ENCODE measurements around the gene SMIM13. TPM values are rescaled to one million over a fixed set of nuclear protein-coding genes. Genes with fewer than 3 reads are reported as not detected.
A peak's percentile ranks its signal among the peaks of the same experiment; 100 is the strongest.
"Not testable (repeated sequence)": the region's sequence is repeated elsewhere in the genome, so short reads cannot be mapped to it uniquely, and the experiment has no call there.

The SMIM13 gene
- total and polyA plus RNA-seq, 8 donors: 1.2 to 15.8 (median 3.0) TPM

GRCh38 chr6:11108726-11109125, 15.1 kb downstream of the SMIM13 start:
- Histone ChIP-seq H3K4me3 (no peak overlapping the region), H3K27ac (no peak overlapping the region), H3K9me3 (no peaks in the 10 kb centered on the region), H3K4me1 (peaks cover 0 to 10% (median 4%) of the 10 kb centered on the region in 4 donors), H3K36me3 (no peaks in the 10 kb centered on the region), H3K27me3 (no peaks in the 10 kb centered on the region)
- intact Hi-C loops (cut with DNase I; ENCODE audit: low total_unique reads): no loop called here
- no peak for DNase-seq
- TF ChIP-seq CTCF (IDR thresholded peaks at IDR 0.05) (no peak), EP300 (IDR thresholded peaks at IDR 0.05) (no peak), POLR2AphosphoS5 (IDR thresholded peaks at IDR 0.05) (no peak), POLR2A (IDR thresholded peaks at IDR 0.05) (no peak)

DNA sequence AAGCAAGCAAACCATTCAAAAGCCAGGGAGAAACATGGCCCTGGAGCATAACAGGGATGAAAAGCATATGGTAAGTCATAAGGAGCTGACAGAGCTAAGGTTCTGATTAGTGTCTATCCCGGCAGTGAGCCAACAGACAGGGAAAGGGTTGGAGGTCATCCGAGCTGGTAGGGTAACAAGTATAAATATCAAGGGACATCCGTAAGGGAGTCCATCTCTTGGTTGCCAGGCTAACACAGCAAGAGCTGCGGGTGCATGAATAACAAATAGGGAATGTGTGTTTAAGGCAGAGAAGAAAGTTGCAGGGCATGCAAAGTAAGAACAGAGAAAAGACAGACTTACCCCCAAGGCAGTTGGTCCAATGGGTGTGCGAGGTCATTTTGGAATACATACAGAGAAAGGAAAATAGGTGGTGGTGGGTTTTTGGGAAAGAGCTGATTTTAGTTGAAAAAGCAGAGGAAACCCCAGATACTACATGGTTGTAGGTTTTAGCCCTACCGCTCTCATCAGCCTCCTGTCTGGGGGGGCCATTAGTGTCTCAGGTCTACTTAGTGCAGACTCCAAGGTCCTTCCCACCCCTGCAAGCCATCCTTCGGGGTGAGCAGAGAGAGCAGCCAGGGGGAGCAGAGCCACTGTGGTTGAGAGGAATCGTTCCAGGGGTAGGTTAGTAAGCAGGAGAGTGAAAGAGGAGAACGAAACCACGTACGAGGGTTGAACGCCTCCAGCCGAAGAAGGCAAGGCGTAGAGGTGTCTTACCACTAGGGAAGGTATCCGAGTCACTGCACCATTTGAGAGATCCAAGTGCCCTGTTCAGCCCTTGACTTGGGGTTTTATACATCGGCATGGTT, 17.5 kb downstream of the SMIM13 start, which contains the start of gene ERVFRD-1:
ERVFRD-1 (minus strand) TSS at position 805 of the 848 bp plus-strand sequence. CDS start 6,415 bp downstream, outside the sequence.
- no peaks in the 10 kb centered on the region for H3K27me3 ChIP-seq
- WGBS, 5 donors: 82 to 89% (median 84%) methylated on average over 16 of the region's 16 CpGs
- TF ChIP-seq CTCF (IDR thresholded peaks at IDR 0.05) (no peak), EP300 (IDR thresholded peaks at IDR 0.05) (no peak), POLR2AphosphoS5 (IDR thresholded peaks at IDR 0.05) (no peak), POLR2A (IDR thresholded peaks at IDR 0.05) (no peak)

GRCh38 chr6:11111769-11112437, 18.3 kb downstream of the SMIM13 start:
- Histone ChIP-seq H3K27me3 (no peaks in the 10 kb centered on the region), H3K27ac (no peak overlapping the region), H3K36me3 (no peaks in the 10 kb centered on the region), H3K4me1 (peaks cover 0 to 16% (median 5%) of the 10 kb centered on the region in 4 donors), H3K9me3 (no peaks in the 10 kb centered on the region), H3K4me3 (no peak overlapping the region)
- no peak for TF ChIP-seq CTCF (IDR thresholded peaks at IDR 0.05)
- no peak for TF ChIP-seq POLR2A (IDR thresholded peaks at IDR 0.05)
- TF ChIP-seq POLR2AphosphoS5 (IDR thresholded peaks at IDR 0.05): no peak
- no peak for TF ChIP-seq EP300 (IDR thresholded peaks at IDR 0.05)
- 60 to 67% (median 65%) methylated on average over 9 of the region's 9 CpGs for WGBS, 5 donors
- peak in 1 of 2 donors; percentile 31 for DNase-seq
- intact Hi-C loops (cut with DNase I; ENCODE audit: low total_unique reads): no loop called here

More for the DNA sequence above, 17.5 kb downstream of the SMIM13 start, which contains the start of gene ERVFRD-1:
- Histone ChIP-seq H3K36me3 (no peaks in the 10 kb centered on the region), H3K27ac (no peak within 1 kb of the TSS), H3K9me3 (no peaks in the 10 kb centered on the region), H3K4me3 (no peak within 1 kb of the TSS), H3K4me1 (peaks cover 0 to 11% (median 5%) of the 10 kb centered on the region in 4 donors)
- DNase-seq: no peak
- intact Hi-C loops (cut with DNase I; ENCODE audit: low total_unique reads): no loop called here

GRCh38 chr6:11113038-11113437, 19.4 kb downstream of the SMIM13 start:
- Histone ChIP-seq H3K27ac (no peak overlapping the region), H3K36me3 (no peaks in the 10 kb centered on the region), H3K27me3 (no peaks in the 10 kb centered on the region), H3K4me1 (peaks cover 0 to 16% (median 5%) of the 10 kb centered on the region in 4 donors), H3K9me3 (no peaks in the 10 kb centered on the region), H3K4me3 (no peak overlapping the region)
- no peak for TF ChIP-seq POLR2A (IDR thresholded peaks at IDR 0.05)
- TF ChIP-seq EP300 (IDR thresholded peaks at IDR 0.05): no peak
- TF ChIP-seq CTCF (IDR thresholded peaks at IDR 0.05): no peak
- no peak for TF ChIP-seq POLR2AphosphoS5 (IDR thresholded peaks at IDR 0.05)
- intact Hi-C loops (cut with DNase I; ENCODE audit: low total_unique reads): no loop called here
- 89 to 95% (median 94%) methylated on average over 4 of the region's 4 CpGs for WGBS, 5 donors
- DNase-seq: no peak

- intact Hi-C loops (cut with DNase I; ENCODE audit: low total_unique reads): not testable (repeated sequence)
Observed at GRCh38 chr6:11115808-11116536, 22.3 kb downstream of the SMIM13 start.

More at GRCh38 chr6:11115808-11116536, 22.3 kb downstream of the SMIM13 start:
- peaks cover 3 to 32% (median 13%) of the 10 kb centered on the region in 4 donors for H3K4me1 ChIP-seq
- WGBS, 5 donors: 85 to 97% (median 92%) methylated on average over 10 to 11 of the region's 11 CpGs
- not testable (repeated sequence) for H3K4me3 ChIP-seq, H3K36me3 ChIP-seq, DNase-seq, H3K27me3 ChIP-seq, H3K9me3 ChIP-seq, H3K27ac ChIP-seq
